GM12891 (cell line): Measurements from ENCODE around the gene TEDC2.

Experiments used
- POLR2A ChIP-seq: IDR thresholded peaks from 2 replicates; pipeline ENCODE4 v1.6.1; 2011; ENCODE audit warnings: low read depth, low read length, control low read depth
- TAF1 ChIP-seq: IDR thresholded peaks from 2 replicates; pipeline ENCODE4 v1.6.1; 2011; ENCODE audit warnings: low read depth, low read length, control low read depth

GRCh38 chr16:2489581-2489980 is 29.7 kb downstream of the TEDC2 start:
- TF ChIP-seq POLR2A (no peak), TAF1 (no peak)
